NCI-H524 treated with DMSO at 0.1 percent for 48 hours (cell line): ENCODE results near the gene MTCL1.

Source experiments
- DNase-seq: peaks from one replicate; lab custom pipeline; 2025; lab: John Stamatoyannopoulos, UW

MTCL1 gene

GRCh38 chr18:8688216-8688800 is 17.0 kb upstream of the MTCL1 start:
- no peak for DNase-seq

- DNase-seq: no peak
Measured at GRCh38 chr18:8688816-8689215, 16.5 kb upstream of the MTCL1 start.

GRCh38 chr18:8689517-8689916 is 15.8 kb upstream of the MTCL1 start:
- DNase-seq: no peak

- no peak for DNase-seq
Measured at GRCh38 chr18:8694891-8695290, 10.5 kb upstream of the MTCL1 start.

- DNase-seq: no peak
Measured at GRCh38 chr18:8695932-8696517, 9.3 kb upstream of the MTCL1 start.

GRCh38 chr18:8696749-8697211 is 8.6 kb upstream of the MTCL1 start:
- no peak for DNase-seq

GRCh38 chr18:8699126-8699525 is 6.2 kb upstream of the MTCL1 start:
- no peak for DNase-seq

GRCh38 chr18:8699948-8700347 is 5.4 kb upstream of the MTCL1 start:
- no peak for DNase-seq

GRCh38 chr18:8701546-8702118 is 3.7 kb upstream of the MTCL1 start:
- no peak for DNase-seq

- no peak for DNase-seq
Measured at GRCh38 chr18:8702668-8703067, 2.7 kb upstream of the MTCL1 start.

- DNase-seq: no peak
Measured at GRCh38 chr18:8703092-8703709, 2.2 kb upstream of the MTCL1 start.

GRCh38 chr18:8703781-8704301 is 1.5 kb upstream of the MTCL1 start:
- no peak for DNase-seq

- peak; percentile 56 for DNase-seq
Measured at GRCh38 chr18:8704361-8705237, 757 bp upstream of the MTCL1 start.

GRCh38 chr18:8705961-8706790 is 820 bp downstream of the MTCL1 start:
- DNase-seq: no peak

GRCh38 chr18:8706791-8707555 is 1.6 kb downstream of the MTCL1 start:
- no peak for DNase-seq

- no peak for DNase-seq
Measured at GRCh38 chr18:8707556-8708300, 2.4 kb downstream of the MTCL1 start.

GRCh38 chr18:8708670-8709069 is 3.3 kb downstream of the MTCL1 start:
- DNase-seq: no peak

GRCh38 chr18:8709248-8710059 is 4.1 kb downstream of the MTCL1 start:
- no peak for DNase-seq

GRCh38 chr18:8711736-8712135 is 6.4 kb downstream of the MTCL1 start:
- no peak for DNase-seq
